Mesenchymal stem cell (in vitro differentiated cells and primary cell): ENCODE measurements around the gene ZYX.

Experiments used
- DNase-seq: peaks from one replicate; pipeline ENCODE4 v3.0.0-alpha.2; 2013
- H2AFZ ChIP-seq: one replicate; pipeline ENCODE4 v1.6.1; 2013; ENCODE audit warnings: low read depth, mild to moderate bottlenecking, control low read depth, inconsistent platforms, low read length, moderate library complexity
- H2AK5ac ChIP-seq: 2 replicates; pipeline ENCODE4 v1.6.1; 2013; ENCODE audit warnings: low read length, moderate library complexity, mild to moderate bottlenecking, inconsistent platforms; ENCODE audit not compliant: severe bottlenecking
- H2BK120ac ChIP-seq: one replicate; pipeline ENCODE4 v1.6.1; 2013; ENCODE audit warnings: low read depth, mild to moderate bottlenecking, inconsistent platforms, low read length, moderate library complexity
- H2BK12ac ChIP-seq, 2 experiments: one replicate each; pipeline ENCODE4 v1.6.1; 2013; ENCODE audit warnings: inconsistent platforms in 2 of 2, low read length in 2 of 2, mild to moderate bottlenecking in 2 of 2, moderate library complexity in 2 of 2, control low read depth in 1 of 2
- H2BK15ac ChIP-seq: one replicate; pipeline ENCODE4 v1.6.1; 2013; ENCODE audit warnings: mild to moderate bottlenecking, low read depth, inconsistent platforms; ENCODE audit not compliant: poor library complexity, severe bottlenecking
- H2BK5ac ChIP-seq: 2 replicates; pipeline ENCODE4 v1.6.1; 2013; ENCODE audit warnings: low read depth, mild to moderate bottlenecking, low read length, control low read depth, inconsistent platforms; ENCODE audit not compliant: poor library complexity, severe bottlenecking
- H3K14ac ChIP-seq, 2 experiments: one replicate each; pipeline ENCODE4 v1.6.1; 2013; ENCODE audit warnings: inconsistent platforms in 2 of 2, low read length in 2 of 2, control low read depth in 1 of 2, mild to moderate bottlenecking in 1 of 2, moderate library complexity in 1 of 2
- H3K18ac ChIP-seq, 2 experiments: one replicate each; pipeline ENCODE4 v1.6.1; 2013; ENCODE audit warnings: inconsistent platforms in 2 of 2, low read length in 2 of 2, control low read depth in 1 of 2, low read depth in 1 of 2, mild to moderate bottlenecking in 1 of 2
- H3K23ac ChIP-seq, 2 experiments: one replicate each; pipeline ENCODE4 v1.6.1; 2013; ENCODE audit warnings: inconsistent platforms in 2 of 2, low read length in 2 of 2, mild to moderate bottlenecking in 2 of 2, moderate library complexity in 2 of 2, control low read depth in 1 of 2
- H3K27ac ChIP-seq: 2 replicates; pipeline ENCODE4 v1.5.1; 2013; ENCODE audit warnings: mild to moderate bottlenecking, moderate library complexity, low read length, control low read depth, inconsistent platforms; ENCODE audit not compliant: poor library complexity, severe bottlenecking
- H3K27me3 ChIP-seq, 2 experiments: 2 replicates each; pipeline versions ENCODE4 v1.6.1 to v1.7.0; 2013; ENCODE audit warnings: low read length in 2 of 2, mild to moderate bottlenecking in 2 of 2, moderate library complexity in 2 of 2, control low read depth in 1 of 2, inconsistent platforms in 1 of 2; ENCODE audit not compliant: control insufficient read depth in 1 of 2, insufficient read depth in 1 of 2
- H3K36me3 ChIP-seq, 2 experiments: 2 replicates each; pipeline versions ENCODE4 v1.6.1 to v1.7.0; 2013; ENCODE audit warnings: low read length in 2 of 2, control low read depth in 1 of 2, inconsistent platforms in 1 of 2, low read depth in 1 of 2, mild to moderate bottlenecking in 1 of 2; ENCODE audit not compliant: insufficient read depth in 2 of 2, control insufficient read depth in 1 of 2
- H3K4ac ChIP-seq, 2 experiments: one replicate each; pipeline ENCODE4 v1.6.1; 2013; ENCODE audit warnings: inconsistent platforms in 2 of 2, low read length in 2 of 2, mild to moderate bottlenecking in 2 of 2, moderate library complexity in 2 of 2, control low read depth in 1 of 2, low read depth in 1 of 2
- H3K4me1 ChIP-seq: 2 replicates; pipeline ENCODE4 v1.6.1; 2013; ENCODE audit warnings: low read depth, low read length, control low read depth; ENCODE audit not compliant: control insufficient read depth, insufficient read depth
- H3K4me2 ChIP-seq: 2 replicates; pipeline ENCODE4 v1.6.1; 2013; ENCODE audit warnings: low read length, mild to moderate bottlenecking, inconsistent platforms; ENCODE audit not compliant: poor library complexity, severe bottlenecking
- H3K4me3 ChIP-seq, 2 experiments: 2 replicates each; pipeline versions ENCODE4 v1.5.1 to v1.7.0; 2013; ENCODE audit warnings: low read length in 2 of 2, mild to moderate bottlenecking in 2 of 2, control low read depth in 1 of 2, low read depth in 1 of 2; ENCODE audit not compliant: insufficient read depth in 1 of 2
- H3K79me1 ChIP-seq: replicated peaks from 2 replicates; pipeline ENCODE4 v1.6.1; 2013; ENCODE audit warnings: mild to moderate bottlenecking, control low read depth, low read length, inconsistent platforms; ENCODE audit not compliant: poor library complexity, severe bottlenecking
- H3K9ac ChIP-seq: 2 replicates; pipeline ENCODE4 v1.7.0; 2013; ENCODE audit warnings: mild to moderate bottlenecking, low read length, moderate library complexity
- H3K9me3 ChIP-seq: 2 replicates; pipeline ENCODE4 v1.7.0; 2013; ENCODE audit warnings: mild to moderate bottlenecking, low read length; ENCODE audit not compliant: control insufficient read depth
- H4K8ac ChIP-seq: one replicate; pipeline ENCODE4 v1.6.1; 2013; ENCODE audit warnings: inconsistent platforms, mild to moderate bottlenecking, low read length, moderate library complexity
- H4K91ac ChIP-seq: one replicate; pipeline ENCODE4 v1.6.1; 2013; ENCODE audit warnings: mild to moderate bottlenecking, low read length, inconsistent platforms
- WGBS: methylation state at CpG from one replicate; pipeline ENCODE4 v1.1.7; 2013; ENCODE audit warnings: mixed read lengths; 5-methylcytosine and 5-hydroxymethylcytosine counted together
- small RNA-seq: library from polyadenylated mRNA; stranded (forward); fragments of <200 nt; extraction: miRNeasy Mini kit (QIAGEN cat#:217004); gene quantifications from one replicate; pipeline ENCODE3, GENCODE V24; 2013; ENCODE audit warnings: low read depth

ZYX gene

GRCh38 chr7:143437578-143437977 lies 56.4 kb downstream of the ZYX start:
- no peak overlapping the region for H3K18ac ChIP-seq
- H3K9me3 ChIP-seq, result no peaks in the 10 kb centered on the region
- H3K14ac ChIP-seq, result no peak overlapping the region
- no peak overlapping the region for H3K4me2 ChIP-seq
- H2AFZ ChIP-seq, result no peak overlapping the region
- no peak overlapping the region for H3K27ac ChIP-seq
- H2BK15ac ChIP-seq, result no peak overlapping the region
- no peak overlapping the region for H4K8ac ChIP-seq
- 68% methylated on average over 4 of the region's 4 CpGs for WGBS
- no peak overlapping the region for H3K23ac ChIP-seq
- H2BK5ac ChIP-seq, result no peak overlapping the region
- no peak overlapping the region for H2BK120ac ChIP-seq
- H3K36me3 ChIP-seq, result no peaks in the 10 kb centered on the region
- no peaks in the 10 kb centered on the region for H3K4me1 ChIP-seq
- H3K4ac ChIP-seq, result no peak overlapping the region
- no peaks in the 10 kb centered on the region for H3K79me1 ChIP-seq
- H3K4me3 ChIP-seq, result no peak overlapping the region
- DNase-seq, result no peak
- no peak overlapping the region for H3K9ac ChIP-seq
- H2BK12ac ChIP-seq, result no peak overlapping the region
- no peak overlapping the region for H2AK5ac ChIP-seq
- H4K91ac ChIP-seq, result no peak overlapping the region
- H3K27me3 ChIP-seq, result no peaks in the 10 kb centered on the region

DNA sequence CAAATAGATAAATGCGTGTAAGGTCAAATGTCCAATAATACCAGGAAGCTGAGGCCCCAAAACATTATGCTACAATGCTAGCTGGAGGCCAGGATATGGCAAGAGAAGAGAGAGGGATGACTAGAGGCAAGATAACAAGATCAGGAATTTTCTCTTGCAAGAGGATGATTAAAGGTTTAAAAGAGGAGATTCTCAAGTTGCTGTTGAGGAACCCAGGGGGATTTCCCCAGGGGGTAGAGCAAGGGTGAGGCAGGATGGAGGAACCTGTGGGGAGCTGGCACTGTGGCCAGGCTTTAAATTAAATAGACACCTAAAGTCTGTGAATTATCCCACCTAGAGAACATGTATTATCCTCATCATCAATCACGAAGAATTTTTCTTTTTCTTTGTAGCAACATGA lies 58.7 kb downstream of the ZYX start:
- H3K9ac ChIP-seq, result no peak overlapping the region
- H3K9me3 ChIP-seq, result no peaks in the 10 kb centered on the region
- no peak overlapping the region for H3K4me3 ChIP-seq
- no peaks in the 10 kb centered on the region for H3K79me1 ChIP-seq
- no peaks in the 10 kb centered on the region for H3K4me1 ChIP-seq
- DNase-seq, result no peak
- H4K91ac ChIP-seq, result no peak overlapping the region
- H3K4ac ChIP-seq, result no peak overlapping the region
- no peak overlapping the region for H2AFZ ChIP-seq
- H2AK5ac ChIP-seq, result no peak overlapping the region
- H3K14ac ChIP-seq, result no peak overlapping the region
- H3K4me2 ChIP-seq, result no peak overlapping the region
- no peak overlapping the region for H3K23ac ChIP-seq
- 79% methylated on average over 1 of the region's 2 CpGs for WGBS
- no peaks in the 10 kb centered on the region for H3K36me3 ChIP-seq
- no peak overlapping the region for H2BK15ac ChIP-seq
- no peak overlapping the region for H4K8ac ChIP-seq
- no peak overlapping the region for H2BK5ac ChIP-seq
- H2BK12ac ChIP-seq, result no peak overlapping the region
- no peak overlapping the region for H2BK120ac ChIP-seq
- no peaks in the 10 kb centered on the region for H3K27me3 ChIP-seq
- no peak overlapping the region for H3K18ac ChIP-seq
- H3K27ac ChIP-seq, result no peak overlapping the region

Small RNAs within 50 kb of the gene (small RNA-seq; reads per million reads assigned to genes)
- 1.4 reads per million for gene MIR6892
